Measurements from ENCODE around the gene PCED1B. TPM values are rescaled to one million over a fixed set of nuclear protein-coding genes. Genes with fewer than 3 reads are reported as not detected.
"Not testable (repeated sequence)": the region's sequence is repeated elsewhere in the genome, so short reads cannot be mapped to it uniquely, and the experiment has no call there.

Gene PCED1B, protein sequence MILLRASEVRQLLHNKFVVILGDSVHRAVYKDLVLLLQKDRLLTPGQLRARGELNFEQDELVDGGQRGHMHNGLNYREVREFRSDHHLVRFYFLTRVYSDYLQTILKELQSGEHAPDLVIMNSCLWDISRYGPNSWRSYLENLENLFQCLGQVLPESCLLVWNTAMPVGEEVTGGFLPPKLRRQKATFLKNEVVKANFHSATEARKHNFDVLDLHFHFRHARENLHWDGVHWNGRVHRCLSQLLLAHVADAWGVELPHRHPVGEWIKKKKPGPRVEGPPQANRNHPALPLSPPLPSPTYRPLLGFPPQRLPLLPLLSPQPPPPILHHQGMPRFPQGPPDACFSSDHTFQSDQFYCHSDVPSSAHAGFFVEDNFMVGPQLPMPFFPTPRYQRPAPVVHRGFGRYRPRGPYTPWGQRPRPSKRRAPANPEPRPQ
- polyA plus RNA-seq (2013, experiment 1 of 2; ENCODE audit: insufficient read length) = 3.8 TPM
- polyA plus RNA-seq (2013, experiment 2 of 2; ENCODE audit: insufficient read length) = 6.4 TPM

DNA sequence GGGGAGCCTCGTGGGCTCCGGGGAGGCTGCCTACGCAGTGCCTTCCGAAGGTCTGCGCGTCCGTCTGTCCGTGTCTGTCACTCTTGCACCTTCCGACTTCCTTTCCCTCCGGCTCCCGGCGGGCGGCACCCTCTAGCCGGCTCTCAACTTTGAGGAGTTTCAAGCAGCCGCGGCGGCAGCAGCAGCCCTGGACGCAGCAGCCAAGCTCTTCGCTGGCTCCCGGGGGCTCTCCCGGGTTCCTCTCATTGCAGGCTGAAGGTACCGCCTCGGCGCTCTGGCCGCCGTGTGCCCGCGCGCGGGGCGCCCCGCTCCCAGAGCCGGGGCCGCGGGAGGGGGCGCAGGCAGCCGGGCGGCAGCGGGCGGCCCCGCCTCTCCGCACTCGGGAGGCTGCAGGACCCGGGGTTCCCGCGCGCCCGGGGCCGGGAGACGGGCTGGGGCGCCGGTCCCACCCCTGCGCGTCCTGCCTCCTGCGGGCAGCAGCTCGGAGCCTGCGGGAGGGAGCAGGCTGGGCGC is at the start of gene PCED1B, which contains the start of gene AMIGO2:
Gene PCED1B (plus strand): TSS at position 154 of the 513 bp plus-strand sequence. CDS start 155,443 bp downstream, outside the sequence.
Gene AMIGO2 (minus strand): TSS at position 492 of the 513 bp plus-strand sequence. CDS start 957 bp downstream, outside the sequence.
- DNase-seq = peak; percentile 79

DNA sequence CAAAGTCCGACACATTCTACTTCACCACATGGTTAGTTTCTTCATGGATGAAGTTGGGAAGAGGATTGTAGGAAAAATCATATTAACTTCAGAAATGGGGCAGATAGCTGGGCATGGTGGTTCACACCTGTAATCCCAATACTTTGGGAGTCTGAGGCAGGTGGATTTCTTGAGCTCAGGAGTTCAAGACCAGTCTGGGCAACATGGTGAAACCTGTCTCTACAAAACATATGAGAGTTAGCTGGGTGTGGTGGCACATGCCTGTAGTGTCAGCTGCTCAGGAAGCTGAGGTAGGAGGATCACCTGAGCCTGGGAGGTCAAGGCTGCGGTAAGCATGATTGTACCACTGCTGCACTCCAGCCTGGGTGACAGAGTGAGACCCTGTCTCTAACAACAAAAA is 49.5 kb upstream of the PCED1B start:
- DNase-seq = no peak

DNA sequence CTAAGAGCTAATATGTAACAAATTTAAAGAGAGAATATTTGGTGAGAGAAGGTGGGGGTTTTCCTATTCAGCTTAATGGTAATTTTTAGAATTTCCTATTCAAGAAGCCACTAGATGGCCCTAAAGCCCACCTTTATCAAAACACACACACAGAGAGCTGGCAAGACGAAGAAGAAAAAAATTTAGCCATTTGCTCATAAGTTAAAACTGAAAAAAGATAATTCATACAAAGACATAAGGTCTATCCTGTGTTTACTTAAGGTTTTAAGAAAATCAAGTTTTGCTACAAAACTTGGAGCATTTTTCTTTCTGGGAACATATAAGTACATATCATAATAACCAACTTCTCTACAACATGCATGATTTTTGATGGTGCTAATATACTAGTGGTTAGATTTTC is 46.8 kb upstream of the PCED1B start:
- DNase-seq = peak; percentile 77

DNA sequence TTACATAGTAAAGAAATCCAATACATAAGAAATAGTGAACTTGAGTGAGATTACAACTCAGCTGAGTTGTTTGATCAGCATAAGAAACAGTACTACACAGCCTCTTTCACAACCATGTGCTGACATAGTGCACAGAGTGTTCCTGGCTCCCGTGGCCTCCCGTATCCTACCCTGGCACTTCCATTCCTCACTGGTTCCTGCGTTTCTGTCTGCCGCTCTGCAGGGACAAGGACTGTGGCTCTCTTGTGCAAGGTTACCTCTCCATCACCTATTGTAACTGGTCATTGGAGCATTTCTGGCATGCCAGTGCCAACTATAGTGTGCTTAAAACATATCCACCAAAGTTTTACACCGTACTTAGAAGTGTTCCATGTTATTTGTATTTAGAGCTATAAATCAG is 46.3 kb upstream of the PCED1B start:
- DNase-seq = no peak

DNA sequence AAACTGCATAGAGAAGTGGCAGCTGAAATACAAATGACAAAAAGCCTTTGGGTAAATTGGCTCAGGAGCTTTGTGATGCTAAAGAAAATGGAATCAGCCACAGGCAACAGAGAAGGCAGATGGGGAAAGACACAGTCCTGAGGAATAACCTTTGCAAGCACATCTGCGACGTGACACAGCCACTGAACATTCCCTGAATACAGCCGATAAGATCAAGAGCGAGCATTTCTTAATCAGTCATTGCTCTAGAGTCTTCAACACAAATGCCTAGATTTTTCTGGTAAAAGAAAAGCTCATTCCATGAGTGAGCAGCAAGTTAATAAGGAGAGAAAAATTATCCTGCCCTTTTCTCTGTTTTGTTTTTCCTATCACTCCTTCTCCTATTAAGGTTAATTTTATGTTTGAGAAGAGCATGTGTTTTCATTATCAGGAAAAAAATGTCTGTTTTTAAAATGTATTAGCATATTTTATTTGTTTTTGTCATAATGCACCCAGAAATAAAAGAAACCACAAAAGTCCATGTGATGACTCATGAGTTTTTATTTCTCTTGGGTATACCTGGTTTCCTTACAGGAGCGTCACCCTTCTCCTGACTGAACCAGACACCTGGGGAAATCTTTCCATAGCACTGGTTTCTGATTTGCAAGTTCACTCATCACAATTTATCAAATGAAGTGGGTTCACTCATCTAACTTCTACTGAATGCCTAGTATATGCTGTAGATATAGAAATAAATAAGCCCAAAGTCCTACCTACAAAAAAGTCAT is 45.4 kb upstream of the PCED1B start:
- no peak for DNase-seq

- DNase-seq = no peak
These were observed 44.8 kb upstream of the PCED1B start for GRCh38 chr12:47034661-47035060.

DNA sequence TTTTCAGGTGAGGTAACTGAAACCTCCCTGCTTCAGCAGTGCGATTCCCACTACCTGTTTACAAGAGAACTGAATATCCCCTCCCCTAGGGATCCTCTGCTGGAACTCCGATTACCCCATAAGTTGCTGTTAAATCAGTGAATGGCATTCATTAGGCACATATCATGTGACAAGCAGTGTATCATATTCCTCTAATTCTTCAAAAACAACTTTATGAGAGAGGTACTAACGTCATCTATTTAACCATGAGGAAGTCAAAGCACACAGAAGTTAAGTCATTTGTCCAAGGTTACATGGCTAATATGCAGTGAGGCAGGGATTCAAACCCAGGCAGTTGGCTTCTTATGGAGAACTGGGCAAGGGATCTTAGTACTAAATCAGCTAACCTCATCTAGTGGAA is 43.9 kb upstream of the PCED1B start:
- DNase-seq = no peak

GRCh38 chr12:47038270-47038748 is 41.1 kb upstream of the PCED1B start:
- DNase-seq = peak; percentile 60

DNA sequence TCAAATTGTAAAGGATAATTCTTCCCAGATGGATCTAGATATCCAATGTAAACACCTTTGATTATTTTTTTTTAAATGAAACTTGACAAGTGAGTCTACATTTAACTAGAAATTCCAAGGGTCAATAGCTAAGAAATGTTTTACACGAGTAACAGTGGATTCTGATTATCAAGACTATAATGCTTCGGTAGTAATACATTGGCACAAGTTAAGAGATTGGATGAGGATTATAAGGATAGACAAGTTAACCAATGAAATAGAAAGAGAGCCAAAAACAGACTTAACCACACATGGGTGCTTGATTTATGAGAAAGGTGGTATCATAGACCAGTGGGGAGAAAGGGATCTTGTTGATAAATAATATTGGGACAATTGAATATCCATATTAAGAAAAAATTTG is 40.3 kb upstream of the PCED1B start:
- no peak for DNase-seq

- no peak for DNase-seq
These were observed 39.7 kb upstream of the PCED1B start for GRCh38 chr12:47039756-47040155.

DNA sequence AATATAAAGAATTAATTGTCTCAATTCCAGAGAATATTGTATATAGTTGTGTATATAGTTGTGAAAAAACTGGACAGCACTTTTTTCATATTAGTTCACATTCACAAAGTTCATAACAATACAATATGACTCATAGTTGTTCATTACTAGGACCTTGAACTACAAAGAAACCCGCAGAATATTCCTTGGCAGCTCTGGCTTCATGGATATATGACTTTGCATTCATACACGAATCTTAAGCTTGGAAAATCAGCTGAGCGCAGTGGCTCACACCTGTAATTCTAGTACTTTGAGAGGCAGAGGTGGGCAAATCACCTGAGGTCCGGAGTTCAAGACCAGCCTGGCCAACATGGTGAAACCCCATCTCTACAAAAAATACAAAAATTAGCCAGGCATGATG is 38.1 kb upstream of the PCED1B start:
- no peak for DNase-seq

DNA sequence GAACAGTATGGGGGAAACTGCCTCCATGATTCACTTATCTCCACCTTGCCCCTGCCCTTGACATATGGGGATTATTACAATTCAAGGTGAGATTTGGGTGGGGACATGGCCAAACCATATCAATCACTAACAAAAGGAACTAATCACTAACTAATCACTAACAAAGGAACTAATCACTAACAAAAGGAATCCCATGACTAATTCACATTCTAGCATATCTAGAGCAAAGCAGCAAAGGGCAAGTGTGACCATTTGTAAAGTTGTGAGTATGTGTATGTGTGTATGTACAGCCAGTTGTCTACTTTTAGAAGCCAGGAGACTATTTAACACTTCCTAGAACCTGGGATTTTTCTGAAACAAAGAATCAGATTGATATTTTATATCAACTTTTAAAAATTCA is 30.9 kb upstream of the PCED1B start:
- DNase-seq = no peak

GRCh38 chr12:47051291-47051690 is 28.1 kb upstream of the PCED1B start:
- not testable (repeated sequence) for DNase-seq

GRCh38 chr12:47052274-47052673 is 27.1 kb upstream of the PCED1B start:
- no peak for DNase-seq

DNA sequence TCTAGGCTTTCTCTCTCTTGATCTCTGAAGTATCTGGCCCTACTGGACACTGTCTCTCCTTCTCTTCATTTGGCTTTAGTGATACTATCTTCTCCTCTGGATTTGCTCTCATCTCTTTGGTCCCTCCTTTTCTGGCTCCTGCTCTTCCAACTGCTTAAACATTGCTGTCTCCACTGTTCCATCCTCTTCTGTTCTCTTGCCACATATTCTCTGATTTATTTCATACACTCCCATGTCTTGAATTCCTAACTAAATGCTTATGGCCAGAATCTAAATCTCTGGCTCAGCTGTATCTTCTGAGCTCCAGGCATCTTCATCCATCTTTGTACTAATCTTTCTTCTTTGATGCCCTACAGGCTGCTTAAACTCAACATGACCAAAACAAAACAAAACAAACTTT is 25.5 kb upstream of the PCED1B start:
- no peak for DNase-seq

DNA sequence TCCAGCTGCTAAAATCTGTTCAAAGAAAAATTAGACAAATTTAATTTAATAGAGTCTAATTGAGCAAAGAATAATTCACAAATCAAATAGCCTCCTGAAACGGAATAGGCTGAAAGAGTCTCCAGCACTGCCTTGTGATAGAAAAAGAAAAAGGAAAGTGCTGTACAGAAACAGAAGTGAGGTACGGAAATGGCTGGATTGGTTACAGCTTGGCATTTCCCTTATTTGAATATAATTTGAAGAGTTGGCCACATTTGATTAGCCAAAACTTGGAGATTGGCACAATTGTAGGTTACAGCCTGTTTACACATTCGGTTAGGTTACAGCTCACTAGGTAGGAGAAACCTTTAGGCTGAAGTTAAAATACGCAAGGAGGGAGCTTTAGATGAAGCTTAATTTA is 24.8 kb upstream of the PCED1B start:
- no peak for DNase-seq

DNA sequence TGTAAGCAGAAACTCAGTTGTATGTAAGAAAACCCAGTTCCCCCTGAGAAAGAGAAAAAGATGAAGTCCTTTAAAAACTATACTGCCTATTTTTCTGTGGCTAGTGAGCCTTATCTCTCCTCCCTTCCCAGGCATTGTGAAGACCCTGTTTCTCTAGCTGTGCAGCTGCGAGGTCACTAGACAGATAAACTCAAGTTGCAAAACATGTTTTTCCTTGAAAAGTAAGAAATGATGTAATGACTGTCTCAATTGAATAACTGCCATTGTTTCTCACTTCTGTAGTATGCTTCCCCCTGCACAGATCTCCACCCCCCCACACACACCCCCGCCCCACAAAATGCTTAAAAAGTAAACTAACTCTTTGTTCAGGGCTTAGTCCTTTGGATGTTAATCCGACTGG is 23.6 kb upstream of the PCED1B start:
- DNase-seq = not testable (repeated sequence)

- DNase-seq = not testable (repeated sequence)
These were observed 22.5 kb upstream of the PCED1B start for GRCh38 chr12:47056944-47057343.

DNA sequence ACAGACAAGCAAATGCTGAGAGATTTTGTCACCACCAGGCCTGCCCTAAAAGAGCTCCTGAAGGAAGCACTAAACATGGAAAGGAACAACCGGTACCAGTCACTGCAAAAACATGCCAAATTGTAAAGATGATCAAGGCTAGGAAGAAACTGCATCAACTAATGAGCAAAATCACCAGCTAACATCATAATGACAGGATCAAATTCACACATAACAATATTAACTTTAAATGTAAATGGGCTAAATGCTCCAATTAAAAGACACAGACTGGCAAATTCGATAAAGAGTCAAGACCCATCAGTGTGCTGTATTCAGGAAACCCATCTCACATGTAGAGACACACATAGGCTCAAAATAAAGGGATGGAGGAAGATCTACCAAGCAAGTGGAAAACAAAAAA is 20.8 kb upstream of the PCED1B start:
- not testable (repeated sequence) for DNase-seq

GRCh38 chr12:47065546-47065945 is 13.9 kb upstream of the PCED1B start:
- no peak for DNase-seq

DNA sequence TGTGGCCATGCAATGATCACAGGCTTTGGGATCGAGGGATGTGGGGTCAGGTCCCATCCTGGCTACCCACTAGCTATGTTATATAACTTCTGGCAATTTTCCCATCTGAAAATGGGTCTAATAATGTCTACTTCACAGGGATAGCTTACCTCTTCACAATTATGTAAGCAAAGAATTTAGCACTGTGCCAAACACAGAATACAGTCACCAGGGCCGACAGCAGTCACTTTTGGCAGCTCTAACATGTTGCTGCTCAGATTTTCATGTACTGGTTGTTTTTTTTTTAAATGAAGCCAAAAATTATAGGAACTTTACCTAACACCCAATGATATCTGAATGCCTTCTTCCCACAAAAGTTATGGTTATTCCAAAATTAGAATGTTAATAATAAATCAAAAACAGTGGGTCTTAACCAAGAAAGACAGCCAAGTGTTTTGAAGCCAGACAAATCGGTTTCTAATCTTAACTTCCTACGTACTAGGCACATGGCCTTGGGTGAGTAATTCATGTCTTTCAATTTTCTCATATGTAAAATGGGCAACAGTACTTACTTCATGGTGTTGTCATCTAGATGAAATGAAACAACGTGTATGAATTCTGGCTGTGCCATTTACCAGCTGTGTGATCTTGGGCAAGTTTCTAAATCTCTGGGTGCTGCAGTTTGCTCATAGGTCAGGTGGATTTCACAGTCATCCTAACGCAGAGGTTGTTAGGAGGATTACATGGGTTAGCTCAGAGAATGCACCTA is 13.0 kb upstream of the PCED1B start:
- DNase-seq = no peak

DNA sequence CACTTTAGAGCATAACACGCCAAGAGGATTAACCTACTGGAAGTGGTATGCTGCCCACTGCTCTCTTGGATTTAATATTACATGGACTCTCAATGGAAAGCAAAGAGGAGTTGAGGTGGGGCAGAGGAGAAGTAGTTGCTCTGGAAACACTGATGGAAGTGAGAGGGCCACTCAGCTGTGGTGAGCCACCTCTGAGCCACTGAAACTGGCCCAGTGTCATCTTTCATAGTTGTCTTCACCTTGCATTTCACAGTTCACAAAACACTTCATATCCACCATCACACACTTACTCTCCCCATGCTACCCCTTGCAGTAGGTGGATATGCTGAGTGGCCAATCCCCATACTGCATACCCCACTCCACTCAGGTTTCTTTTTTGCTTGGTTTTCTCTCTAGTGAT is 12.2 kb upstream of the PCED1B start:
- DNase-seq = no peak

Data from fibroblast of skin of back (primary cell).